Stimulated activated memory B cell treated with anti-CD40 and anti-IgM and Interleukin-4, amounts not matched to agents 10 μg/mL and 1 μg/mL and 100 μg/mL, for 72 hours (primary cell): Measurements from ENCODE around the gene MUC5AC.

ENCODE experiments used
- ATAC-seq: fragments of 150-1000 bp; cut with Tn5 transposase; 2 replicates; pipeline ENCODE4 v1.10.0; 2021
- H3K27ac Mint-ChIP-seq: one replicate; pipeline ENCODE4 v1.8.0; 2022; ENCODE audit warnings: mild to moderate bottlenecking, mixed read lengths
- H3K27me3 Mint-ChIP-seq: one replicate; pipeline ENCODE4 v1.8.0; 2022; ENCODE audit warnings: mixed read lengths
- H3K36me3 Mint-ChIP-seq: one replicate; pipeline ENCODE4 v1.8.0; 2022; ENCODE audit warnings: mixed read lengths
- H3K4me1 Mint-ChIP-seq: one replicate; pipeline ENCODE4 v1.8.0; 2022; ENCODE audit warnings: mixed read lengths
- H3K4me3 Mint-ChIP-seq: one replicate; pipeline ENCODE4 v1.8.0; 2022; ENCODE audit warnings: mild to moderate bottlenecking, moderate library complexity, mixed read lengths
- H3K9me3 Mint-ChIP-seq: one replicate; pipeline ENCODE4 v1.8.0; 2022; ENCODE audit warnings: mixed read lengths

The MUC5AC gene

DNA sequence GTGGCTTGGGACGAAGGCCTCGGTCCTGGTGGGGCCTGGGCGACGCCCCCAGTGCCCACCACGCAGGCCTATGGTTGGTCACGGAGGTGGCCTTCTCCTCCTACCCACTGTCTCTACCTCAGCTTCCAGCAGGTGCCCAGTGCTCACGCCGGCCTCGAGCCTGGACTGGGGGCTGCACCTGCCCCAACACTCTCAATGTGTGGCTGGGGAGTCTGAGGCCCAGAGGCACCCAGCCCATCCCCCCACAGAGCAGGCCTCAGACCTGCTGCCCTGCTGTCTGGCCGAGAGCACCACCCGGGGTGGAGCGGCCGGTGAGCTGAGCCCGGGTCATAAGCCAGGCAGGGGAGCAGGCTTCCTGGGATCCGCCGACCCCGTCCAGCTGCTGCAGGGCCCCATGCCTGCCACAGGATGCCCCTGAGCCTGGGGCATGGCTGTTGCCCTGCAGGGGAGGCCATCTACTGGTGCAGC, 28.6 kb upstream of the MUC5AC start:
- H3K27me3 Mint-ChIP-seq, result peaks cover 55% of the 10 kb centered on the region
- H3K36me3 Mint-ChIP-seq, result peaks cover 16% of the 10 kb centered on the region
- H3K9me3 Mint-ChIP-seq, result peaks cover 26% of the 10 kb centered on the region
- no peak overlapping the region for H3K27ac Mint-ChIP-seq
- no peak for ATAC-seq
- no peak overlapping the region for H3K4me3 Mint-ChIP-seq
- no peaks in the 10 kb centered on the region for H3K4me1 Mint-ChIP-seq

DNA sequence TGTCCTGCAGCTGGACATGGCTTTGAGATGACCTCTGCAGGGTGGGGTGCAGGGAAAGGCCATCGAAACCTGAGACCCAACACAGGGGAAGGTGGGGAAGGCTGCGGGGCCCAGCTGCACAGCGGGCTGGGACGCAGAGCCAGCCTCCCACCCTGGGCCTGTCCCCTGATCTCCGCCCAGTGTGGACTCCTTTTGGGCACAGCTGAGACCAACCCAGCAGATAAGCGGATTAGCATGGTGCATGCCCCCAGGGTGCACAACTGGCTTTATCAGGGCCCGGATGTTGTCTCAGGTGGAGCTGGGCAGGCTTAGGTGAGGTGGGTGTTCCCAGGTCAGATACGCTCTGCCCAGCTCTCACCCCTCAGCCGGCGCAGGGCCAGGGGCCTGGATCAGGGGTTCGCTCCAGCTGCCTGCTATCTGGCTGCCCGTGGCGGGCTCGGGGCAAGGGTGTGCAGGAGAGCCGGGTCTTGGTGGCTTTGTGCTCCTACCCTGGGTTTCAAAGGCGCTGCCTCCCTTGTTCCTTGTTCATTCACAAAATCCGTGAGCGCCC, 28.1 kb upstream of the MUC5AC start:
- Mint-ChIP-seq H3K9me3 (peaks cover 26% of the 10 kb centered on the region), H3K36me3 (peaks cover 16% of the 10 kb centered on the region), H3K4me1 (no peaks in the 10 kb centered on the region), H3K27me3 (peaks cover 50% of the 10 kb centered on the region), H3K27ac (no peak overlapping the region), H3K4me3 (no peak overlapping the region)
- ATAC-seq, result peak; percentile 6

DNA sequence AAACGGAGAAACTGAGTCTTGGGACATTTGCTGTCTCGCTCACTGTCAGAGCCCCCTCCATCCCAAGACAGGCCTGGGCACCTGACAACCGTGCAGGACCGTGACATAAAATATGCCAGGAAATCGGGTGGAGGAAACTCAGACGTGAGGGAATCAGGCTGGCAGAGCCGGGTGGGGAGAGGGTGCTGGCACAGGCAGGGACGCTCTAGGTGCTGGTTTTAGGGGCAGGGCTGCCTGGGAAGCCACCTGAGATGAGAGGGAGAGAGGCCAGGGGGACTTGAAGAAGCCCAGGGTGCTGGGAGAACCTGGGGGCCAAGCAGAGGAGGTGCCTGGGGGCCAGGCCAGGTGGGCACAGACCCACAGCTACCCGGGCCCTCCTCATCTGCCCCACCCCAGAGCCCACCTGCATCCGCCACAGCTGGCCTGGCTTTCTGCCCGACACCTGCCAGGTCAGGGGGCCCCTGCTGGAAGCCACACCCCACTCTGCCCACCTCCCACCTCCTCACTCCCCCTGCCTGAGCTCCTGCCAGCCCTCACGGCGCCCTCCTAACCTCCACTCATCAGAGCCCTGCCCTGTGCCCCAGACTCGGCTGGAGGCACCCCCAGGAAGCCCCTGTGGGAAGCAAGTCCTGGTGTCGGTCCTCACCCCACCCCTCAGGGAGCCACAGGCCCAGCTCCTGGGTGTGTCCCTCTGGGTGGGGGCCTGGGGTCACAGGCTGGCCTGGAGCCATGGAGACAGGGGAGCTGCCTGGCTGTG, 27.3 kb upstream of the MUC5AC start:
- no peak overlapping the region for H3K4me3 Mint-ChIP-seq
- ATAC-seq, result peak; percentile 4
- H3K27ac Mint-ChIP-seq, result no peak overlapping the region
- H3K9me3 Mint-ChIP-seq, result peaks cover 22% of the 10 kb centered on the region
- peaks cover 42% of the 10 kb centered on the region for H3K27me3 Mint-ChIP-seq
- H3K4me1 Mint-ChIP-seq, result no peaks in the 10 kb centered on the region
- H3K36me3 Mint-ChIP-seq, result peaks cover 9% of the 10 kb centered on the region

DNA sequence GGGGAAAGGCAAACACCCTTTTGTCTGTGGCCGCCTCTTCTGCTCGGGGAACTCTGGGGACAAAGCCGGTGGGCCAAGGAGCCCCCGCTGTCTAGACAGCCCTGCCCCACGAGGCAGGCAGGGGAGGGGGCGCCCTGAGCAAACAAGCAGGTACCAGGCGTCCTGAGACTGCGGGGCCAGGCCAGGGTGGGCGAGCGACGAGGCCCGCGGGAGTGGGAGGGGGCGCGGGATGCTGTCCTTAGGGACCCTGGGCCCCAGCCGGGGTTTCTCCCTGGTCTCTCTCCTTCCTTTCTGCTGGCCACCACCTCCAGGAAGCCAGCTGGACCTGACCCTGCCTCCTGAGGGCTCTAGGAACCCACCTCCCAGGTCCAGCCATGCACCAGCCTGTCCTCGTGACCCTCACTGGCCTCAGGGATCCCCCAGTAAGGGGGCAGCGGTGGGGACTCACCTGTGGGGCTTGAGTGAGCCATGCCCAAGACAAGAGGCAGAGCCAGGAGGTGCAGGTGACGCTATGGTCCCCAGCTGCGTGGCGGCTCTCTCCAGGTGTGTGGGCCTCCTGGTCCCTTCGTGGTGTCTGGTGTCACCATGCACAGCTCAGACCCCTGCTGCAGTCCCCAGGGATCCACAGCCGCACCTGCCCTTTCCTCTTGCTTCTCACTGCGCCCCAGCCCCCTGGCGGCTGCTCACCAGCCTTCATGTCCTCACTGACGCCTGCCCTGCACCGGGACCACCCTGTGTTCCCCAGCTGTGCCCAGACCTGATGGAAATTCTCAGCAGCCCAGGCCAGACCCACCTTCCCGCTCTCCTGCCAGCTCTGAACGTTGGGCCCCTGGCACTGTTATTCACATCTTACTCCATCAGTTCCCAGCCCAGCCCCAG, 26.5 kb upstream of the MUC5AC start:
- Mint-ChIP-seq H3K27ac (no peak overlapping the region), H3K27me3 (peaks cover 40% of the 10 kb centered on the region), H3K4me1 (no peaks in the 10 kb centered on the region), H3K9me3 (peaks cover 23% of the 10 kb centered on the region), H3K4me3 (no peak overlapping the region), H3K36me3 (peaks cover 9% of the 10 kb centered on the region)
- ATAC-seq, result peak; percentile 3

DNA sequence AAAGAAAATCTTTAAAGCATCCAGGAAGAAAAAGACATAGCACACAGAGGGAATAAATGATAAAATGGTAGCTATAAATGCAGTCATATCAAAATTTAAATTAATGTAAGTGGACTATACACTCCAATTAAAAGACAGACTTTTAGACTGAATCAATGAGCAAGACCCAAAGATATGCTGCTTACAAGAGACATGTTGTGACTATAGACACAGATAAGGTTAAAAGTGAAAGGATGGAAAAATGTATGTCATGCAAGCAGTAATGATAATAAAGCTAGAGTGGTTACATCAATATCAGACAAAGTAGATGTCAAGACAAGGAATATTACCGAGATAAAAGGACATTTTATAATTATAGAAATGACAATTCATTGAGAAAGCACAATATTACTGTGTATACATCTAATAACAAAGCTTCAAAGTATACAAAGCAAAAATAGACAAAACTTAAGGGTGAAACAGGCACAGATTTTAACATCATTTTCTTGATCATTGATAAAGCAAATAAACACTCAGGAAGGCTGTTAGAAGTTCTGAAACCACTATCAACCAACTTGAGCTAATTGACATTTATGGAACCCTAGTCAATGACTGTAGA, 22.8 kb upstream of the MUC5AC start:
- H3K4me1 Mint-ChIP-seq, result no peaks in the 10 kb centered on the region
- no peak overlapping the region for H3K27ac Mint-ChIP-seq
- H3K9me3 Mint-ChIP-seq, result peaks cover 26% of the 10 kb centered on the region
- H3K4me3 Mint-ChIP-seq, result no peak overlapping the region
- H3K27me3 Mint-ChIP-seq, result peaks cover 47% of the 10 kb centered on the region
- ATAC-seq, result no peak
- H3K36me3 Mint-ChIP-seq, result peaks cover 9% of the 10 kb centered on the region

DNA sequence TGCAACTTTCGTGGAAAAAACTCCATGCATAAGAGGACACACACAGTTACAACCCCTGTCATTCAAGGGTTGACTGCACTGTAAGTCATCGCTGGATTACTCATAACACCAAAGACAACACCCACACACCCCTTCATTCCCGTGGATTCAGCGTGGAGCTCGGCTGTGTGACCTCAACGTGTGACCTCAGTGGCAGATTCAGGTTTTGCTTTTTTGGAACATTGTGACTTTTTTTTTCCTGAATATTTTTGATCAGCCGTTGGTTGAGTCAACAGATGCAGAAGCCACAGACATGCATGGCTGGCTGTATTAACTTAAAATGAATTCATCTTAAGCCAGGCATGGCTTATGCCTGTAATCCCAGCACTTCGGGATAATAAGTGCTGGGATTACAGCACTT, 19.7 kb upstream of the MUC5AC start:
- no peaks in the 10 kb centered on the region for H3K4me1 Mint-ChIP-seq
- H3K36me3 Mint-ChIP-seq, result peaks cover 9% of the 10 kb centered on the region
- no peak overlapping the region for H3K4me3 Mint-ChIP-seq
- H3K9me3 Mint-ChIP-seq, result peaks cover 39% of the 10 kb centered on the region
- no peak overlapping the region for H3K27ac Mint-ChIP-seq
- ATAC-seq, result no peak
- H3K27me3 Mint-ChIP-seq, result peaks cover 27% of the 10 kb centered on the region

DNA sequence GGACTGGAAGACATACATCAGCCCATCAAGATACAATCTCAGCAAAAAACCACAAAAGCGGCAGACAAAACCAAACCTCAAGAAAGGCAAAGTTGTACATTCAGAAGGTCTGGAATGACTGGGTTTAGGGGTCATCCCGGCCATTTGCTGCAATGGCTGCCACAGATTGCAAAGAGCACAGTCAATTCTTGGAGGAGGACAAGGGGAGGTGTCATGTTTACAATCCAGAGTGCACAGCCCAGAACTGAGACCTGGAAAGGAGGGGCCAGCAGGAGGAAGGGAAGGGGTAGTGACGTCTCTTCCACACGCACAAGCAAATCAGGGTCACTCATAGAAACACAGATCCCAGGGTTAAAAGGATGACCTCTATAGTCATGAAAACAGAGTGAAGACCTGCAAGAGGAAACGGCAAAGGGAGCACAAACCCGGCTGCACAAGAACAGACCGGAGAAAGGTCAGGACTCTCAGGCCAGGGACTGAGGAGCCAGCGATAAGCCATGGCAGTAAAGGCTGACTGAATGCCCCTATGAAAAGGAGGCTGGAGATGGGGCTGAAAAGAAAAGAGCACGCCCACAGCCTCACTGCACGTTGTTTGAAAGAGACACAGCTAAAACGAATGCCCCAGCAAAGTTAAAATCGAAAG, 18.2 kb upstream of the MUC5AC start:
- no peak overlapping the region for H3K27ac Mint-ChIP-seq
- H3K27me3 Mint-ChIP-seq, result peaks cover 16% of the 10 kb centered on the region
- no peak for ATAC-seq
- no peak overlapping the region for H3K4me3 Mint-ChIP-seq
- H3K9me3 Mint-ChIP-seq, result peaks cover 30% of the 10 kb centered on the region
- H3K36me3 Mint-ChIP-seq, result peaks cover 1% of the 10 kb centered on the region
- H3K4me1 Mint-ChIP-seq, result no peaks in the 10 kb centered on the region

DNA sequence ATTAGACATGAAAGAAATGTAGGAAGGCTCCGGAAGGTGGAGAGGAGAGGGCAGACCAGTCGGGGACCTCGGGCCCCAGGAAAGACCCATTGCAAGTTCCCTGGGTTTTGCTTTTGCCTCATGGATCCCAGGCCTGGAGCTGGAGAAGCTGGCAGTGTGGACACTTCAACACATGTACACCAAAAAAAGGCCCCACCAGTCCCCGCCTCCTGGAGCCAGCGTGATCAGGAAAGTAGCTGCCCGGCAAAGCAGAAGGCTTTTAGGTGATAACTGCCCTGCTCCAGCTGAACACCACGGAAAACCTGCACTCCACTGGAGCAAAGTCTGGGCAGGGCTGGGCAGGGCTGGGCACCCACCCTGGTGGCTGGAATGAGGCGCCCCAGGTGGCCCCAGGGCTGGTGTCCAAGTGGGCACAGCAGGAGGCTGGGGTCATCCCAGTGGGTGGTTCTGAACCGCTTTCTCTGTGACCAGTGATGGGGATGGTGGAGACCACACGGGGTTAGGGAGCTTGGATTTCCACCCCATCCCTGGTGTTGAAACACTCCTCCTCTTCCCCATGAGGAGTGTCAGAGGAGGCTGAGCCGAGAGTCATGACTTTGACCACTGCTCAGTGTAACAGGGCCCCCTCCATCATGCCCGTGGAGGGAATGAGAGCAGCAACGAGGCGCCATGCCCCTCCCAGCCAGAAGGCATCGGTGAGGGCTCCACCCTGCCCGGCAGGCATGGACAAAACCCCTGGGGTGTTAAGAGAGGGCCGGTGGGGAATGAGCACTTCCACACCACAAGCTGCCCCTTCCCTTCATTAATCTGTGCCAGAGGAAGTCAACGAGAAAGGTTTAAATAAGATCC, 16.9 kb upstream of the MUC5AC start:
- Mint-ChIP-seq H3K4me3 (no peak overlapping the region), H3K36me3 (no peaks in the 10 kb centered on the region)

DNA sequence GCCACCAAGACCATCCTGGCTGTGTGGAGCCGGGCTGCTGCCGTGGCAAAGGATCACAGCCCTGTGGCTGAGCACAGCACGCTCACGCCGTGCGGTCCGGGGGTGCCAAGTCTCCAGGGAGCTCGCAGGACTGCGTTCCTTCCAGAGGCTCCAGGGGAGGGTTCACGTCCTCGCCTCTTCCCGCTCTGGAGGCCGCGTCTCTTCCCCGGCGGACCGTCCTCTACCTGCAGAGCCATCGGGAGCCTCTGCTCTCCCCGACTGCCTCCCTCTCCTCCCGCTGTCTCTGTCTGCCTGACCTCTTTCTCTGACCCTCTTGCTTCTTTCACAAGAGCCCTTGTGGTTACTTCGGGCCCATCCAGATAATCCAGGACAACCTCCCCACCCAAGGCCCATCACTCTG, 11.4 kb upstream of the MUC5AC start:
- H3K27me3 Mint-ChIP-seq, result peaks cover 19% of the 10 kb centered on the region
- no peak overlapping the region for H3K27ac Mint-ChIP-seq
- H3K4me3 Mint-ChIP-seq, result no peak overlapping the region
- H3K4me1 Mint-ChIP-seq, result peaks cover 4% of the 10 kb centered on the region
- H3K36me3 Mint-ChIP-seq, result no peaks in the 10 kb centered on the region
- peaks cover 28% of the 10 kb centered on the region for H3K9me3 Mint-ChIP-seq
- no peak for ATAC-seq

More for the DNA sequence above, 16.9 kb upstream of the MUC5AC start:
- Mint-ChIP-seq H3K9me3 (peaks cover 22% of the 10 kb centered on the region), H3K27me3 (peaks cover 16% of the 10 kb centered on the region), H3K27ac (no peak overlapping the region), H3K4me1 (no peaks in the 10 kb centered on the region)
- ATAC-seq, result no peak

DNA sequence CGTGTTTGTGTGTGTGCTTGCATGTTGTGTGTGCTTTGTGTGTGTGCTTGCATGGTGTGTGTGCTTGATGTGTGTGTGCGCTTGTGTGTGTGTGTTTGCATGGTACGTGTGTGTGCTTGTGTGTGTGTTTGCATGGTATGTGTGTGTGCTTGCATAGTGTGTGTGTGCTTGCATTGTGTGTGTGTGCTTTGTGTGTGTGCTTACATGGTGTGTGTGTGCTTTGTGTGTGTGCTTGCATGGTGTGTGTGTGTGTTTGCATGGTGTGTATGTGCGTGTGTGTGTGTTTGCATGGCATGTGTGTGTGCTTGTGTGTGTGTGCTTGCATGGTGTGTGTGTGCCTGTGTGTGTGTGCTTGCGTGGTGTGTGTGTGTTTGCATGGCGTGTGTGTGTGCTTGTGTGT, 10.0 kb upstream of the MUC5AC start:
- Mint-ChIP-seq H3K27me3 (peaks cover 27% of the 10 kb centered on the region), H3K9me3 (peaks cover 19% of the 10 kb centered on the region), H3K27ac (no peak overlapping the region), H3K4me1 (peaks cover 11% of the 10 kb centered on the region), H3K4me3 (no peak overlapping the region), H3K36me3 (no peaks in the 10 kb centered on the region)
- no peak for ATAC-seq

DNA sequence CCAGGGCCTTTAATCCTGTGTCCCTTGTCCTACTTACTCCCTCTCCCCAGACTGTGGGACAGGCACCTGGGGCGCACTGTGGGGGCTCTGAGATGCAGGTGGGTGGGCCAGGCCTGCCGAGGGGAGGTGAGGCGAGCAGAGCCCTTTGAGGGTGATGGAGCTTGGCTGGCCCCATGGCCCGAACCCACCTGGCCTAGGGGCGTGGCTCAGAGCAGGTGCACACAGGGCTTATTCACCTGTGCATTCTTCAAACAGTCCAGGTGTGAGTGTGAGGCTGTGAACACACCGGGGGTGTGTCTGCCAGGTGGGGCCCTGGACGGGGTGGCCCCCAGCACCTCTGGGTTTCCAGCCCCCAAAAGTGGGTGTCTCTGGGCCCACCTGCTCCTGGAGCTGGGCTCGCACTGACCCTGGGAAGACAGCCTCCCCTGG, 9.0 kb upstream of the MUC5AC start:
- ATAC-seq, result no peak
- no peak overlapping the region for H3K27ac Mint-ChIP-seq
- peaks cover 15% of the 10 kb centered on the region for H3K4me1 Mint-ChIP-seq
- H3K9me3 Mint-ChIP-seq, result peaks cover 14% of the 10 kb centered on the region
- H3K4me3 Mint-ChIP-seq, result no peak overlapping the region
- H3K27me3 Mint-ChIP-seq, result peaks cover 30% of the 10 kb centered on the region
- no peaks in the 10 kb centered on the region for H3K36me3 Mint-ChIP-seq

DNA sequence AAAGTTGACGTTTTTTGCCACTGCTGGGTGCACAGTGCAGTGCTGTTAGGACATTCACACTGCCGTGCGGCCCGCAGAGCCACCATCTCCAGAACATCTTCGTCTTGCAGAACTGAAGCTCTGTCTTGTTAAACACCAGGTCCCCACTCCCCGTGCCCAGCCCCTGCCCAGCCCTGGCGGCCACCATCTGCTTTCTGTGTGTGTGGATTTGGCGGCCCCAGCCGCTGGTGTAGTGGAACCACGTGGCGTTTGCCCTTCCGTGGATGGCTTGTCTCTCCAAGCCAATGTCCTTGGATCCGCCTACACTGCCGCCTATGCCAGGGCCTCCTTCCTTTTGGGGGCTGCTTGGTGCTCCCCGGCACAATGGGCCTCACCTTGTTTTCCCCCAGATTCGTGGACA, 8.2 kb upstream of the MUC5AC start:
- no peak overlapping the region for H3K4me3 Mint-ChIP-seq
- H3K9me3 Mint-ChIP-seq, result peaks cover 14% of the 10 kb centered on the region
- H3K27me3 Mint-ChIP-seq, result peaks cover 30% of the 10 kb centered on the region
- no peaks in the 10 kb centered on the region for H3K36me3 Mint-ChIP-seq
- no peak overlapping the region for H3K27ac Mint-ChIP-seq
- no peak for ATAC-seq
- H3K4me1 Mint-ChIP-seq, result peaks cover 15% of the 10 kb centered on the region

DNA sequence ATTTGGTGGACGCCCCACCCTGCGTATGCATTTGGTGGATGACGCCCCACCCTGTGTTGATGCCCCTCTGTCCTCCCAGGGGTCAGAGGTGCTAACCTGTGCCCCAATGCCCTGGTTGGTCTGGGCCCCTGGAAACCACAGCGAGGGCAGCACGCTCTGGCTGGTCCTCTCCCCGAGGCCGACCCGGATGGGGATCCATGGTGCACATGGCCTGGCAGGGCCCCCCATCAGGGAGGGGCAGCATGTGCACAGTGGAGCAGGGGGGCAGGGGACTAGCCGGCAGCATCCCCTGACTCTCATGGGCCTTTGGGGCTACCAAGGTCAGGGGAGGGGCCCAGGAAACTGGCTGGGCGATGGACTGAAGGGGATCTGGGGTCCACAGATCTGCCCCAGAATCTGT, 7.6 kb upstream of the MUC5AC start:
- Mint-ChIP-seq H3K4me3 (no peak overlapping the region), H3K4me1 (peaks cover 15% of the 10 kb centered on the region), H3K27ac (no peak overlapping the region), H3K27me3 (peaks cover 30% of the 10 kb centered on the region), H3K36me3 (no peaks in the 10 kb centered on the region), H3K9me3 (peaks cover 14% of the 10 kb centered on the region)
- no peak for ATAC-seq

DNA sequence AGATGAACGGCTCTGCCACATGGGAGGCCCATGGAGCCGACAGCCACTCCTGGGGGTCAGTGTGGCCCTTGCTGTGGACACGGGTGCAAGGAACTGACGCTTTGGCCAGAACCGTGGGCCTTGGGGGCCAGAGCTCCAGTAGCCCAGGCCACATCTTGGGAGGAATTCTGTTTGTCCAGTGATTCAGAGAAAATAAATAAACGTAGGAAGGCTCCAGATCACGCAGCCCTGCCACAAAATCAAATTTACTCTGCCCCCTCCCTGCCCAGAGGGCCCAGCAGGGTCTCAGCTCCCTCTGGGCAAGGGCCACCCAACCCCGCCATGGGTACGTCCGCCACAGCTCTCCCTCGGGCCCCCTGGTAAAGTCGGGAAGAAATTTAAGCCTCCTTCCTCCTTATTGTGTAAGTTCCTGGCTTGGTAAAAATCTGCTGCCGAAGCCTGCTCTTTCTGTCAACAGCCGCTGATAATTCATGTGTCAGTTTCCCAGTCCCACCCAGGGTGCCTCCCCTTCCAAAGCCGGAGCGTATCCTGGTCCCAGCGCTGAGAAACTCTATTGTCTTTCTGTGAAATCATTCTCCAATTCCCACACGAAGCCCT, 6.9 kb upstream of the MUC5AC start:
- no peak overlapping the region for H3K4me3 Mint-ChIP-seq
- no peak overlapping the region for H3K27ac Mint-ChIP-seq
- peaks cover 14% of the 10 kb centered on the region for H3K9me3 Mint-ChIP-seq
- peaks cover 30% of the 10 kb centered on the region for H3K27me3 Mint-ChIP-seq
- H3K4me1 Mint-ChIP-seq, result peaks cover 15% of the 10 kb centered on the region
- no peak for ATAC-seq
- H3K36me3 Mint-ChIP-seq, result no peaks in the 10 kb centered on the region
